A549 treated with RU486 at 1 μM for 4 hours (cell line): ENCODE data around the gene ACP2. TPM values are rescaled to one million over a fixed set of nuclear protein-coding genes. Genes with fewer than 3 reads are reported as not detected.

Source experiments
- total RNA-seq: library from RNA; stranded (reverse); fragments of 200-300 nt; extraction: Qiagen RNA extraction; gene quantifications from 5 replicates; pipeline ENCODE4 v1.2.3, GENCODE V29; 2022; ENCODE audit warnings: low read depth

The ACP2 gene, protein sequence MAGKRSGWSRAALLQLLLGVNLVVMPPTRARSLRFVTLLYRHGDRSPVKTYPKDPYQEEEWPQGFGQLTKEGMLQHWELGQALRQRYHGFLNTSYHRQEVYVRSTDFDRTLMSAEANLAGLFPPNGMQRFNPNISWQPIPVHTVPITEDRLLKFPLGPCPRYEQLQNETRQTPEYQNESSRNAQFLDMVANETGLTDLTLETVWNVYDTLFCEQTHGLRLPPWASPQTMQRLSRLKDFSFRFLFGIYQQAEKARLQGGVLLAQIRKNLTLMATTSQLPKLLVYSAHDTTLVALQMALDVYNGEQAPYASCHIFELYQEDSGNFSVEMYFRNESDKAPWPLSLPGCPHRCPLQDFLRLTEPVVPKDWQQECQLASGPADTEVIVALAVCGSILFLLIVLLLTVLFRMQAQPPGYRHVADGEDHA
- 20.8 to 31.1 TPM (median 23.0 TPM) in 5 replicates for total RNA-seq

GRCh38 chr11:47248664-47249377 lies at the start of gene ACP2:
ACP2 (minus strand) TSS chr11:47248814; CDS start chr11:47248789, 25 bp downstream.

GRCh38 chr11:47269829-47270305 lies 21.3 kb upstream of the ACP2 start, which contains the start of gene MADD:
MADD (plus strand) TSS chr11:47270133.

GRCh38 chr11:47257517-47258316 lies 9.1 kb upstream of the ACP2 start, which contains the start of gene NR1H3:
NR1H3 (plus strand) TSS chr11:47257996; CDS start chr11:47259217, 1,221 bp downstream.

Other genes starting within 250 kb of the ACP2 start
- 25.2 to 32.3 TPM (median 26.7 TPM) in 5 replicates for gene ARFGAP2, start 71.9 kb downstream of the ACP2 start, total RNA-seq
- gene PACSIN3, start 62.4 kb downstream of the ACP2 start, total RNA-seq: 25.9 to 33.8 TPM (median 30.6 TPM) in 5 replicates
- 82.8 to 107 TPM (median 88.0 TPM) in 5 replicates for gene DDB2, start 33.8 kb downstream of the ACP2 start, total RNA-seq
- gene NR1H3, start 9.2 kb upstream of the ACP2 start, total RNA-seq: 10.1 to 17.8 TPM (median 14.7 TPM) in 5 replicates
- gene MADD, start 21.3 kb upstream of the ACP2 start, total RNA-seq: 20.4 to 23.7 TPM (median 22.1 TPM) in 5 replicates
- gene MYBPC3, start 103.9 kb upstream of the ACP2 start, total RNA-seq: 0.06 to 0.13 TPM (median 0.08 TPM) in 5 replicates
- 0.09 TPM in 1 of 5 replicates, not detected in the others for gene SPI1, start 129.7 kb upstream of the ACP2 start, total RNA-seq
- 38.8 to 55.3 TPM (median 43.5 TPM) in 5 replicates for gene SLC39A13, start 159.8 kb upstream of the ACP2 start, total RNA-seq
- gene PSMC3, start 177.6 kb upstream of the ACP2 start, total RNA-seq: 184 to 261 TPM (median 197 TPM) in 5 replicates
- 0.07 TPM in 1 of 5 replicates, not detected in the others for gene RAPSN, start 200.3 kb upstream of the ACP2 start, total RNA-seq